Measurements from ENCODE around the gene MTHFS. TPM values are rescaled to one million over a fixed set of nuclear protein-coding genes. Genes with fewer than 3 reads are reported as not detected.

Gene MTHFS
- polyA plus RNA-seq, 4 donors: 72.6 to 221 (median 137) TPM

GRCh38 chr15:79820176-79820575 is 76.6 kb downstream of the MTHFS start:
- Histone ChIP-seq H3K27ac (ENCODE audit: low read depth in 1 of 3, low read length in 2 of 3) (no peak overlapping the region), H3K36me3 (ENCODE audit: control insufficient read depth in 3 of 3, insufficient read depth in 2 of 3, low read depth in 1 of 3, low read length in 3 of 3) (no peaks in the 10 kb centered on the region), H3K27me3 (ENCODE audit: control insufficient read depth in 3 of 3, insufficient read depth in 3 of 3, low read length in 3 of 3) (no peaks in the 10 kb centered on the region), H3K9me3 (ENCODE audit: control insufficient read depth in 2 of 2, insufficient read depth in 1 of 2, low read depth in 1 of 2, low read length in 1 of 2) (peaks cover 0 to 8% of the 10 kb centered on the region in 2 donors), H3K4me3 (ENCODE audit: low read depth in 1 of 3, low read length in 3 of 3) (no peak overlapping the region), H3K4me1 (ENCODE audit: control insufficient read depth in 3 of 3, insufficient read depth in 2 of 3, low read depth in 1 of 3, low read length in 2 of 3) (no peaks in the 10 kb centered on the region)
- DNase-seq (no peak), FAIRE-seq (no peak)

GRCh38 chr15:79816571-79816970 is 80.2 kb downstream of the MTHFS start:
- H3K27ac ChIP-seq (ENCODE audit: low read depth in 1 of 3, low read length in 2 of 3): no peak overlapping the region
- 65 to 77% (median 65%) methylated on average over 6 of the region's 6 CpGs for WGBS, 3 donors
- FAIRE-seq (no peak), DNase-seq (no peak)
- H3K36me3 ChIP-seq (ENCODE audit: control insufficient read depth in 3 of 3, insufficient read depth in 2 of 3, low read depth in 1 of 3, low read length in 3 of 3): no peaks in the 10 kb centered on the region
- H3K4me1 ChIP-seq (ENCODE audit: control insufficient read depth in 3 of 3, insufficient read depth in 2 of 3, low read depth in 1 of 3, low read length in 2 of 3): no peaks in the 10 kb centered on the region
- peaks cover 0 to 8% of the 10 kb centered on the region in 2 donors for H3K9me3 ChIP-seq (ENCODE audit: control insufficient read depth in 2 of 2, insufficient read depth in 1 of 2, low read depth in 1 of 2, low read length in 1 of 2)
- no peaks in the 10 kb centered on the region for H3K27me3 ChIP-seq (ENCODE audit: control insufficient read depth in 3 of 3, insufficient read depth in 3 of 3, low read length in 3 of 3)
- no peak overlapping the region for H3K4me3 ChIP-seq (ENCODE audit: low read depth in 1 of 3, low read length in 3 of 3)

GRCh38 chr15:79815468-79815867 is 81.3 kb downstream of the MTHFS start:
- Histone ChIP-seq H3K36me3 (ENCODE audit: control insufficient read depth in 3 of 3, insufficient read depth in 2 of 3, low read depth in 1 of 3, low read length in 3 of 3) (no peaks in the 10 kb centered on the region), H3K4me1 (ENCODE audit: control insufficient read depth in 3 of 3, insufficient read depth in 2 of 3, low read depth in 1 of 3, low read length in 2 of 3) (no peaks in the 10 kb centered on the region), H3K27me3 (ENCODE audit: control insufficient read depth in 3 of 3, insufficient read depth in 3 of 3, low read length in 3 of 3) (no peaks in the 10 kb centered on the region), H3K27ac (ENCODE audit: low read depth in 1 of 3, low read length in 2 of 3) (no peak overlapping the region), H3K4me3 (ENCODE audit: low read depth in 1 of 3, low read length in 3 of 3) (no peak overlapping the region), H3K9me3 (ENCODE audit: control insufficient read depth in 2 of 2, insufficient read depth in 1 of 2, low read depth in 1 of 2, low read length in 1 of 2) (peaks cover 0 to 8% of the 10 kb centered on the region in 2 donors)
- FAIRE-seq: no peak
- no peak for DNase-seq
- 80 to 87% (median 81%) methylated on average over 5 of the region's 5 CpGs for WGBS, 3 donors

DNA sequence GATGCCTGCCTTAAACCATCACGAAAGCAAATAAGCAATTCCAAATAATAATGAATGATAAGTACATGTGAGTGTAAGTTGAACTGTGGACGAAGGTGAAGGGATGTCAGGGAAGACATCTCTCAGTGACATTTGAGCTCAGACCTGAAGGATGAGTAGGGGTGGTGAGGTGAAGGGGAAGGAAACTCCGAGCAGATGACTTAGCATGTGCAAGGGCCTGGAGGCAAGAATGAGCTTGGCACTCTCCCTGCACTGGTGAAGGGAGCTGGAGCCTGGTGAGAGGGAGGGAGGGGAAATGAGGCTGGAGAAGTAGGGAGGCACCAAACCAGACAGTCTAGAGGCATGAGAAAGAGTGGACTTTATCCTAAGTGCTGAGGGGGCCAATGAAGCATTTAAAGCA is 84.3 kb downstream of the MTHFS start:
- no peak overlapping the region for H3K4me3 ChIP-seq (ENCODE audit: low read depth in 1 of 3, low read length in 3 of 3)
- no peaks in the 10 kb centered on the region for H3K9me3 ChIP-seq (ENCODE audit: control insufficient read depth in 2 of 2, insufficient read depth in 1 of 2, low read depth in 1 of 2, low read length in 1 of 2)
- H3K4me1 ChIP-seq (ENCODE audit: control insufficient read depth in 3 of 3, insufficient read depth in 2 of 3, low read depth in 1 of 3, low read length in 2 of 3): no peaks in the 10 kb centered on the region
- no peak overlapping the region for H3K27ac ChIP-seq (ENCODE audit: low read depth in 1 of 3, low read length in 2 of 3)
- no peak for FAIRE-seq
- no peaks in the 10 kb centered on the region for H3K36me3 ChIP-seq (ENCODE audit: control insufficient read depth in 3 of 3, insufficient read depth in 2 of 3, low read depth in 1 of 3, low read length in 3 of 3)
- H3K27me3 ChIP-seq (ENCODE audit: control insufficient read depth in 3 of 3, insufficient read depth in 3 of 3, low read length in 3 of 3): no peaks in the 10 kb centered on the region
- DNase-seq: no peak
- WGBS, 3 donors: 48 to 77% (median 66%) methylated on average over 3 of the region's 3 CpGs

- no peaks in the 10 kb centered on the region for H3K4me1 ChIP-seq (ENCODE audit: control insufficient read depth in 3 of 3, insufficient read depth in 2 of 3, low read depth in 1 of 3, low read length in 2 of 3)
- DNase-seq: peak in 1 of 2 donors; percentile 48
- H3K27me3 ChIP-seq (ENCODE audit: control insufficient read depth in 3 of 3, insufficient read depth in 3 of 3, low read length in 3 of 3): no peaks in the 10 kb centered on the region
- WGBS, 3 donors: 31 to 57% (median 42%) methylated on average over 15 of the region's 15 CpGs
- no peak overlapping the region for H3K27ac ChIP-seq (ENCODE audit: low read depth in 1 of 3, low read length in 2 of 3)
- no peak overlapping the region for H3K4me3 ChIP-seq (ENCODE audit: low read depth in 1 of 3, low read length in 3 of 3)
- FAIRE-seq: no peak
- no peaks in the 10 kb centered on the region for H3K9me3 ChIP-seq (ENCODE audit: control insufficient read depth in 2 of 2, insufficient read depth in 1 of 2, low read depth in 1 of 2, low read length in 1 of 2)
- H3K36me3 ChIP-seq (ENCODE audit: control insufficient read depth in 3 of 3, insufficient read depth in 2 of 3, low read depth in 1 of 3, low read length in 3 of 3): no peaks in the 10 kb centered on the region
Observed at GRCh38 chr15:79811406-79812405, 85.1 kb downstream of the MTHFS start.

DNA sequence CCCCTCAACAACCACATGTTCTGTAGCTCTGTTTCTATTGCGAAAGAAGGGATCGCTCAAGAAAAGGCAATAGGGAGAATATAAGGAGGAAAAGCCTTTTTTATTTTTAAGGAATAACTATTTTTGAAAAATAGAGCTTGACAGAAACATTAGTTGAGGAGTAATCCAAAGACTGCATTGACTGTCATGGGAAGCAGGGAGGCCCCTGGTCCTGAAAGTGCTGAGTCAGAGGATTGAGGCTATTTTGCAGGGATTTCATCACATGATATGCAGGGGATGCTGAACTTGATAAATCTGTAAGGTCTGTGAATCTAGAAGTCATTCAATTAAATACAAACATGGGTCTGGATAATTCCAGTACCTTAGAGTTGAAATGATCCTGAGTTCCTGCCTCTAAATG is 92.0 kb downstream of the MTHFS start:
- Histone ChIP-seq H3K4me1 (ENCODE audit: control insufficient read depth in 3 of 3, insufficient read depth in 2 of 3, low read depth in 1 of 3, low read length in 2 of 3) (no peaks in the 10 kb centered on the region), H3K27ac (ENCODE audit: low read depth in 1 of 3, low read length in 2 of 3) (no peak overlapping the region), H3K27me3 (ENCODE audit: control insufficient read depth in 3 of 3, insufficient read depth in 3 of 3, low read length in 3 of 3) (peaks cover 0 to 2% (median 0%) of the 10 kb centered on the region in 3 donors), H3K4me3 (ENCODE audit: low read depth in 1 of 3, low read length in 3 of 3) (no peak overlapping the region), H3K36me3 (ENCODE audit: control insufficient read depth in 3 of 3, insufficient read depth in 2 of 3, low read depth in 1 of 3, low read length in 3 of 3) (no peaks in the 10 kb centered on the region), H3K9me3 (ENCODE audit: control insufficient read depth in 2 of 2, insufficient read depth in 1 of 2, low read depth in 1 of 2, low read length in 1 of 2) (peaks cover 0 to 4% of the 10 kb centered on the region in 2 donors)
- no peak for DNase-seq
- no peak for FAIRE-seq
- 90 to 98% (median 96%) methylated on average over 2 of the region's 2 CpGs for WGBS, 3 donors

GRCh38 chr15:79798311-79798710 is 98.5 kb downstream of the MTHFS start:
- no peaks in the 10 kb centered on the region for H3K9me3 ChIP-seq (ENCODE audit: control insufficient read depth in 2 of 2, insufficient read depth in 1 of 2, low read depth in 1 of 2, low read length in 1 of 2)
- no peaks in the 10 kb centered on the region for H3K27me3 ChIP-seq (ENCODE audit: control insufficient read depth in 3 of 3, insufficient read depth in 3 of 3, low read length in 3 of 3)
- DNase-seq (no peak), FAIRE-seq (no peak)
- no peak overlapping the region for H3K4me3 ChIP-seq (ENCODE audit: low read depth in 1 of 3, low read length in 3 of 3)
- WGBS, 3 donors: 60 to 71% (median 65%) methylated on average over 2 of the region's 2 CpGs
- H3K4me1 ChIP-seq (ENCODE audit: control insufficient read depth in 3 of 3, insufficient read depth in 2 of 3, low read depth in 1 of 3, low read length in 2 of 3): no peaks in the 10 kb centered on the region
- no peak overlapping the region for H3K27ac ChIP-seq (ENCODE audit: low read depth in 1 of 3, low read length in 2 of 3)
- no peaks in the 10 kb centered on the region for H3K36me3 ChIP-seq (ENCODE audit: control insufficient read depth in 3 of 3, insufficient read depth in 2 of 3, low read depth in 1 of 3, low read length in 3 of 3)

All from small intestine (tissue), 7 donors.